ENCODE measurements around the gene SPATA31D4. TPM values are rescaled to one million over a fixed set of nuclear protein-coding genes. Genes with fewer than 3 reads are reported as not detected.

SPATA31D4 gene
- total and polyA plus RNA-seq, 10 of the 15 experiments (the other 5 are each of a cell fraction or from before 2014, with no cell fraction given), result not detected

GRCh38 chr9:81894891-81895290 lies 33.3 kb upstream of the SPATA31D4 start:
- Histone ChIP-seq H3K4me2 (ENCODE audit: control insufficient read depth, insufficient read depth) (no peak overlapping the region), H3K27me3 (replicated peaks in 1 of 2; ENCODE audit: control insufficient read depth in 2 of 2, insufficient read depth in 2 of 2, low read length in 1 of 2) (no peaks in the 10 kb centered on the region), H2AFZ (ENCODE audit: control insufficient read depth, low read depth, low read length) (no peak overlapping the region), H3K27ac (ENCODE audit: control insufficient read depth, insufficient read depth) (no peak overlapping the region), H4K20me1 (ENCODE audit: control insufficient read depth, insufficient read depth) (no peaks in the 10 kb centered on the region), H3K9me3 (replicated peaks; ENCODE audit: control insufficient read depth, insufficient read depth, low read length) (no peaks in the 10 kb centered on the region), H3K4me3 (no peak overlapping the region), H3K4me1 (ENCODE audit: control insufficient read depth, insufficient read depth, low read length) (no peaks in the 10 kb centered on the region), H3K79me2 (ENCODE audit: control insufficient read depth, insufficient read depth, low read length) (no peaks in the 10 kb centered on the region), H3K36me3 (ENCODE audit: control insufficient read depth in 2 of 2, insufficient read depth in 2 of 2, low read length in 1 of 2) (no peaks in the 10 kb centered on the region), H3K9ac (ENCODE audit: control insufficient read depth, insufficient read depth, low read length) (no peak overlapping the region)
- SMC1A ChIA-PET (ENCODE audit: uncharacterized antibody, unreplicated experiment), result interaction anchor here (1.4 kb wide), 1 partner anchor 9 kb away, joined by 3 read pairs; no protein-coding TSS in a partner anchor
- WGBS (ENCODE audit: insufficient coverage, insufficient replicate concordance, low lambda C conversion rate, missing lambda C conversion rate), result 0% methylated on average over 1 of the region's 1 CpG
- TF ChIP-seq, protein P1, sequence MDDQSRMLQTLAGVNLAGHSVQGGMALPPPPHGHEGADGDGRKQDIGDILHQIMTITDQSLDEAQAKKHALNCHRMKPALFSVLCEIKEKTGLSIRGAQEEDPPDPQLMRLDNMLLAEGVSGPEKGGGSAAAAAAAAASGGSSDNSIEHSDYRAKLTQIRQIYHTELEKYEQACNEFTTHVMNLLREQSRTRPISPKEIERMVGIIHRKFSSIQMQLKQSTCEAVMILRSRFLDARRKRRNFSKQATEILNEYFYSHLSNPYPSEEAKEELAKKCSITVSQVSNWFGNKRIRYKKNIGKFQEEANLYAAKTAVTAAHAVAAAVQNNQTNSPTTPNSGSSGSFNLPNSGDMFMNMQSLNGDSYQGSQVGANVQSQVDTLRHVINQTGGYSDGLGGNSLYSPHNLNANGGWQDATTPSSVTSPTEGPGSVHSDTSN (IDR thresholded peaks at IDR 0.05; ENCODE audit: insufficient replicate concordance, low read depth, low read length), result no peak
- TF ChIP-seq SUZ12 (IDR thresholded peaks at IDR 0.05; ENCODE audit: unreplicated experiment), result no peak
- TF ChIP-seq RFX5 (IDR thresholded peaks at IDR 0.05; ENCODE audit: low read depth, low read length), result no peak
- TF ChIP-seq ZNF687 (IDR thresholded peaks at IDR 0.05), result no peak
- no peak for TF ChIP-seq NR2C1 (IDR thresholded peaks at IDR 0.05)
- no peak for TF ChIP-seq HDGF (IDR thresholded peaks at IDR 0.05)
- no peak for TF ChIP-seq RAD51 (IDR thresholded peaks at IDR 0.05)
- no peak for TF ChIP-seq GABPA (IDR thresholded peaks at IDR 0.05; ENCODE audit: low read depth)
- TF ChIP-seq ZNF207 (IDR thresholded peaks at IDR 0.05; ENCODE audit: borderline replicate concordance), result no peak
- no peak for TF ChIP-seq ZBTB33 (IDR thresholded peaks at IDR 0.05)
- DNase-seq (ENCODE audit: low read depth, low spot score) (no peak), FAIRE-seq (no peak), ATAC-seq (no peak)
- intact Hi-C loops (cut with micrococcal nuclease; ENCODE audit: unreplicated experiment), result no loop called here
- CTCF ChIA-PET, result interaction anchor here (0.7 kb wide), 1 partner anchor 30 kb away, joined by 3 read pairs; no protein-coding TSS in a partner anchor
- in situ Hi-C loops (cut with MboI), result no loop called here
- RAD21 ChIA-PET (ENCODE audit: unreplicated experiment), result no interaction called here
- BruUV-seq (replicated peaks), result no TSS peak
- POLR2A ChIA-PET, result no interaction called here
